Stimulated activated CD8-positive, alpha-beta memory T cell treated with anti-CD3 and anti-CD28 coated beads, Interleukin-7, amount 100 ng/mL, for 48 hours (primary cell): ENCODE measurements around the gene FGF14.

Experiments
- DNase-seq, 2 donors: peaks; one replicate each; pipeline ENCODE4 v3.0.0-alpha.2; 2020; ENCODE audit warnings: low read depth in 1 of 2; ENCODE audit errors: extremely low read depth in 1 of 2

FGF14 gene

GRCh38 chr13:101703081-101703480 is 698.8 kb downstream of the FGF14 start:
- DNase-seq: no peak

GRCh38 chr13:101700598-101700997 is 701.2 kb downstream of the FGF14 start:
- no peak for DNase-seq

- DNase-seq: no peak
Observed at GRCh38 chr13:101698400-101698799, 703.4 kb downstream of the FGF14 start.

DNA sequence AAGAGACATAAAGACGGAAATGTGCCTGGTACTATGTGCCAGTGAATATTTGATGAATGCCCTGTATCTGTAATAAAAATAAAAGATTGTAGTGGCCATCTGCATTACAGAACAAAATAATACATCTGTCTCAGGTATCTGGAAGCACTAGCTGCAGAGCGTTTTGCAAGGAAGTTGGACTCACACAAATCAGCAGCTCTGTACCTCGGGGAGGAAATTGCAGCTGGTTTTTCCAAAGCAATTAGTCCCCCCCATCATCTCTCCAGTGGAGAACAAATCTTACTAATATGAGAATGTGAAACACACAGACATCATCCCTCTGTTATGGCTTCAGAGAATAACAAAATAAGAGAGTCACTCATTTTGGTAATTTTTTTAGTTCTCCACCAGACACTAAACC is 704.1 kb downstream of the FGF14 start:
- no peak for DNase-seq

GRCh38 chr13:101695870-101696516 is 705.9 kb downstream of the FGF14 start:
- no peak for DNase-seq

GRCh38 chr13:101691341-101691860 is 710.4 kb downstream of the FGF14 start:
- DNase-seq: no peak

DNA sequence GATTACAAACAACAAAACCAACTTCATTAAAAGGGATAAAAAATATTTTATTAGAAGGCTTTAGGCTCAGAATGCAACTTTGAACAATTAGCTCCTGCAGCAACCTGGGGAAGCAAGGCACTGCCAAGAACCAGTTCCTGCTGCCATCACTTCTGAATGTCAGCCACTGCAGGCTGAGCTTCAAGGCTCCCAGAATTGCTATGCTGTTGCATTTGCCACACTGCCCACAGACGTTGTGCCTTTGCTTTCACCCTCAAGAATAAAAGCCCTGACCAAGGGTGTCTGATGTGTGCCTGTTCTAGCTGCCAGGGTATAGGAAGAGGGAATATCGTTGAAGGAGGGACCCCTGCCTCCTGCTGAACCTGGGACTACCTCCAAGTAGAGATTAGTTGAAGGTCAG is 711.0 kb downstream of the FGF14 start:
- no peak for DNase-seq

DNA sequence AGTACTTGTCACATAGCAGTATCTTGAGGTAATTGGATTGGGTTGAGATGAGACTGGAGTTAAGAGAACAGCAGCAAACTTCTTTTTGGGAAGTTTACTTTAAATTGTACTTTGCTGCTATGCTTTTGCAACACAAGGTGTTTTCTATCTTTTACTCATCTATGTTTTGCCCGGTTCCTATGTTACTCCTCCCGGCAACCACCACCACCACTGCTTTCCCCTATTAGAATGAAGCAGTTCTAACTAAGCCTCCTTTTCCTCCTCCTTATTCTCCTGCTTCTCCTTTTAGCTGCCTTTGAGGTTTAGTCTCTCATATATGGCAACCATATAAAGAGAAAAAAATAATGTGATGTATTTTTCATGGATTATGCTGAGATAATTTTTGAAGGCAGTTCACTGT is 715.8 kb downstream of the FGF14 start:
- no peak for DNase-seq

DNA sequence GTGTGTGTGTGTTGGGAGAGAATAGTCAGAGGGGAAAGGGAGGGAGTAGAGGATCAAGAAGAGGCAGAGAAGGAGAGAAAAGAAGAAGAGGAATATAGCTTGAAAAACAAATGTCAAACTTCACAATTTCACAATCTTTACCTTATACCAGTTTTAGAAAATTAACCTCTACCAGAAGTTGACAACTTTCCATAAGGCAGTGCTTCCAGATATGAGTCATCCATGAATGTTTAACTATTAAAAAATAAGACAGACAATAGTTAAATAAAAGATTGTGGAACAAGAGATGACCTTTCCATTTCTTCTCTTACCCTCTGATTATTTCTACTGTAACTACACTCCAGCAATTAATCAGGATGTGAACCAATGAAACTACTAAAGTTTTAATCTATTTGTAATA is 720.0 kb downstream of the FGF14 start:
- DNase-seq: no peak

DNA sequence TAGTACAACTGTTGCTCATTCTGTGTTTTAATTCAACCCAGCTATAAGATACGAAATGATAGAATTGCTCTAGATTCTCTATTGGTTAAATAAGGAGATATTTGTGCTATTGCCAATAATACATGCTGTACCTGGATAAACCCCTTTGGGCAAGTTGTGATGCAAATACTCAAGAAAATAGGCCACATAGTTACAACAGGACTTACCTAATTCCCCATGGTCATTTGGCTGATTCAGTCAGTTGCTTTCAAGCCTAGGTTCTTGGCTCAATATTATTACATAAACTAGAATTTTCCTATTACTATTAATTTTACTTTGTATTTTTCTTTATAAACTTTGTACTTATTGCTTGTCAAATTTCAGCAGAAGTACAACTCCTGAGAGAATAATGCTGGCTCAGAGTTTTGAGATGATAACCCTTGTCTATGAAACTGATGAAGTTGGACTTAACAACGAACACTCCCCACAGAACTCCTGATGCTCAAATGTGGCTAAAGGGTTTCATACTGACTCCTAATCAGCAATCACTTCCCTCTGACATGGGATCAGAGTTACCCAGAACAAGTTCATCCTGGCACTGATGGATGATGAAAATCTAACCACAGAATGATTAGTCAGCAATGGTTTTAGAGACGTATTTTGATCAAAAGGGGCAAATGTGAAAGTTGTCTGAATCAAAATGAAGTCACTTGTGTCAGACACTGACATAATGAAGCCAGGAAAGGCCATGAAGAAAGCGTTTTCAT is 728.3 kb downstream of the FGF14 start:
- DNase-seq: no peak

DNA sequence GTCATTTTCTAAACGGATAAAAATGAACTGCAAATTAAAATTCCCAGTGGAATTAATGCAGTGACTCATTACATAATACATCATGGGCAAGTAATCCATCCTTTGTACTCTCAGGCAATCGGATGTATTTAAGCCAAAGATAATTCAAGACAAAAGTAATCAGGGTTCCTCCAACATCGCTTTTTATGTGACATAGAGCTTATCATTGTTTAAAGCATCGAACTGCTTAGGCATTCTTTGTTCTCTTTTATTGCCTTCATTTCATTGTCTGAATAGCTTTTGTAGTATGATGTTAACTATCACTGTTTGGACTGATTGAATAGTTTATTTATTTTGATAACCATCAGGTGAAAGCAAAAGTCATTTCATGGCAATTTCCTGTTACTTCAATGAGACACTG is 740.0 kb downstream of the FGF14 start:
- no peak for DNase-seq
